ENCODE results near the gene FAM174C.

DNA sequence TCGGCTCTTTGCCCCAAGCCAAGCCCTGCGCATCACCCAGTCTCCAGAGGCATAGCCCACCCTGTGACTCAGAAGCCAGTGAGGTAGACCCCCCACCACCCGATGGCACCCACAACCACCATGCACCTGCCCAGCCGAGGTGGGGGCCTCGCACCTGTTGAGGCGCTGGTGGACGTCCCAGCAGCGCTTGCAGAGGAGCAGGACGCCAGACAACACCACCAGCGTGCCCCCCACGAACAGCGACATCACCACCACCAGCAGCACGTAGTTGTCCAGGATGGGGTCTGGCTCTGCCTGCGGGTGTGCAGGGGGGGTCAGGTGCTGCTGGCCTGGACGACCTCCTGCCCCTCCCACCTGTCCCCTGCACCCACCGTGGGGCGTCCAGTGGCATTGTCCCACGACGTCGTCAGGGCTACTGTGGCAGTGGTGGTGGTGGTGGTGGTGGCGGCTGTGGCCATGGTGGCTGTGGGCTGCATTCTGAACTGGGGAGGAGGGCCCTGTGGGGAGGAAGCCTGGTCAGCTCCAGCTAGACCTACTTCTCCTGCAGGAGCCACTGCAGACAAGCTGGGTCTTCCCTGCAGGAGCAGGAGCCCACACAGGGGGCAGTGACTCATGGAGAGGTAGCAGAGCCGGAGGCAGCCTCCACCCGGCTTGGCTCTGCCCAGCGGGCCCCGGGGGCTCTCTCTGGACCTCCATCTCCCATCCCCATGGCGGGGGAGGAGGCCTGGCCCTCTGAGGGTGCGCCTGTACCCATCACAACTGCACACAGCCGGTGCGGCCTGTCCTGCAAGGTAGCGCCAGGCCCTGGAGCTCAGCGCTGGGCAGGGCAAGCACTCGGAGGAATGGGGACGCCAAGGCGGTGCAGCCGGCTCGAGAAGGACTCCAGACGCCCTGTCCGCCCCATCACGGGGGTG lies 39.4 kb upstream of the FAM174C start:
- TF ChIP-seq, protein P1, sequence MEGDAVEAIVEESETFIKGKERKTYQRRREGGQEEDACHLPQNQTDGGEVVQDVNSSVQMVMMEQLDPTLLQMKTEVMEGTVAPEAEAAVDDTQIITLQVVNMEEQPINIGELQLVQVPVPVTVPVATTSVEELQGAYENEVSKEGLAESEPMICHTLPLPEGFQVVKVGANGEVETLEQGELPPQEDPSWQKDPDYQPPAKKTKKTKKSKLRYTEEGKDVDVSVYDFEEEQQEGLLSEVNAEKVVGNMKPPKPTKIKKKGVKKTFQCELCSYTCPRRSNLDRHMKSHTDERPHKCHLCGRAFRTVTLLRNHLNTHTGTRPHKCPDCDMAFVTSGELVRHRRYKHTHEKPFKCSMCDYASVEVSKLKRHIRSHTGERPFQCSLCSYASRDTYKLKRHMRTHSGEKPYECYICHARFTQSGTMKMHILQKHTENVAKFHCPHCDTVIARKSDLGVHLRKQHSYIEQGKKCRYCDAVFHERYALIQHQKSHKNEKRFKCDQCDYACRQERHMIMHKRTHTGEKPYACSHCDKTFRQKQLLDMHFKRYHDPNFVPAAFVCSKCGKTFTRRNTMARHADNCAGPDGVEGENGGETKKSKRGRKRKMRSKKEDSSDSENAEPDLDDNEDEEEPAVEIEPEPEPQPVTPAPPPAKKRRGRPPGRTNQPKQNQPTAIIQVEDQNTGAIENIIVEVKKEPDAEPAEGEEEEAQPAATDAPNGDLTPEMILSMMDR (IDR thresholded peaks at IDR 0.05), result no peak
- no peak for TF ChIP-seq POLR2A (IDR thresholded peaks at IDR 0.05)
